HG03196 (cell line): ENCODE measurements around the gene MFRP.
"Not testable (repeated sequence)": the region's sequence is repeated elsewhere in the genome, so short reads cannot be mapped to it uniquely, and the experiment has no call there.

Experiments used
- ATAC-seq: cut with Tn5 transposase; IDR thresholded peaks from one replicate; pipeline ENCODE4 v1.9.1; 2021; ENCODE audit not compliant: unreplicated experiment

The MFRP gene

GRCh38 chr11:119346605-119347004 lies at the start of gene MFRP:
Gene MFRP (minus strand): TSS chr11:119346705. CDS start chr11:119346513, 192 bp downstream.
- ATAC-seq: no peak

GRCh38 chr11:119391275-119391674 lies 44.8 kb upstream of the MFRP start:
- no peak for ATAC-seq

- no peak for ATAC-seq
Observed at GRCh38 chr11:119389611-119390254, 43.2 kb upstream of the MFRP start.

- ATAC-seq: no peak
Observed at GRCh38 chr11:119388103-119388502, 41.6 kb upstream of the MFRP start.

- ATAC-seq: no peak
Observed at GRCh38 chr11:119384332-119384731, 37.8 kb upstream of the MFRP start.

GRCh38 chr11:119382513-119382912 lies 36.0 kb upstream of the MFRP start:
- not testable (repeated sequence) for ATAC-seq

- ATAC-seq: no peak
Observed at GRCh38 chr11:119382101-119382500, 35.6 kb upstream of the MFRP start.

- peak; percentile 95 for ATAC-seq
Observed at GRCh38 chr11:119381181-119381988, 34.9 kb upstream of the MFRP start, which contains the start of gene USP2. Gene USP2 (minus strand): TSS chr11:119381690. CDS start chr11:119373480, 8,210 bp downstream.

- no peak for ATAC-seq
Observed at GRCh38 chr11:119380827-119381180, 34.3 kb upstream of the MFRP start.

GRCh38 chr11:119380160-119380826 lies 33.8 kb upstream of the MFRP start:
- ATAC-seq: no peak

GRCh38 chr11:119378851-119379465 lies 32.5 kb upstream of the MFRP start:
- ATAC-seq: no peak

- no peak for ATAC-seq
Observed at GRCh38 chr11:119377961-119378667, 31.6 kb upstream of the MFRP start.

GRCh38 chr11:119377112-119377901 lies 30.8 kb upstream of the MFRP start:
- no peak for ATAC-seq

- ATAC-seq: no peak
Observed at GRCh38 chr11:119376197-119376847, 29.8 kb upstream of the MFRP start.

- no peak for ATAC-seq
Observed at GRCh38 chr11:119375337-119376196, 29.1 kb upstream of the MFRP start.

- no peak for ATAC-seq
Observed at GRCh38 chr11:119374632-119375336, 28.3 kb upstream of the MFRP start.

GRCh38 chr11:119373921-119374631 lies 27.6 kb upstream of the MFRP start:
- ATAC-seq: no peak
